GM12874 (cell line): ENCODE results near the gene ENTPD8.

Experiments
- CTCF ChIP-seq: IDR thresholded peaks from 2 replicates; pipeline ENCODE4 v1.5.1; 2011; ENCODE audit warnings: low read depth, mild to moderate bottlenecking, control low read depth, low read length, moderate library complexity; ENCODE audit not compliant: insufficient read depth

ENTPD8 gene

GRCh38 chr9:137410891-137411249 lies 30.3 kb downstream of the ENTPD8 start:
- no peak for TF ChIP-seq CTCF

GRCh38 chr9:137409515-137409914 lies 31.6 kb downstream of the ENTPD8 start:
- no peak for TF ChIP-seq CTCF

GRCh38 chr9:137408651-137409405 lies 32.3 kb downstream of the ENTPD8 start:
- no peak for TF ChIP-seq CTCF

GRCh38 chr9:137407590-137408300 lies 33.4 kb downstream of the ENTPD8 start:
- TF ChIP-seq CTCF = no peak

GRCh38 chr9:137406876-137407589 lies 34.1 kb downstream of the ENTPD8 start:
- TF ChIP-seq CTCF = peak; percentile 78

- no peak for TF ChIP-seq CTCF
Measured at GRCh38 chr9:137406085-137406760, 34.9 kb downstream of the ENTPD8 start.

- no peak for TF ChIP-seq CTCF
Measured at GRCh38 chr9:137405677-137406081, 35.5 kb downstream of the ENTPD8 start.
